Neutrophil (primary cell): ENCODE measurements around the gene STARD5.

Experiments used
- H3K27ac ChIP-seq: fragments of 200-600 bp; sonication (generic); 2 replicates; pipeline ENCODE4 v1.5.1; 2016; ENCODE audit warnings: mild to moderate bottlenecking, moderate library complexity
- H3K27me3 ChIP-seq: fragments of 200-600 bp; sonication (generic); 2 replicates; pipeline ENCODE4 v1.6.0; 2016; ENCODE audit warnings: mild to moderate bottlenecking
- H3K36me3 ChIP-seq: fragments of 200-600 bp; sonication (generic); 2 replicates; pipeline ENCODE4 v1.5.1; 2017
- H3K4me1 ChIP-seq, 2 experiments: fragments of 200-600 bp in 1 of 2; sonication (generic) in 1 of 2; 1 replicate in 1 of 2; 2 replicates in 1 of 2; pipeline versions ENCODE4 v1.5.1 to v1.6.1; 2013 to 2016; ENCODE audit warnings: low read depth in 1 of 2, low read length in 1 of 2, mild to moderate bottlenecking in 1 of 2, moderate library complexity in 1 of 2; ENCODE audit not compliant: control insufficient read depth in 1 of 2, insufficient read depth in 1 of 2
- H3K4me3 ChIP-seq, 2 experiments: fragments of 200-600 bp in 1 of 2; sonication (generic) in 1 of 2; 1 replicate in 1 of 2; 2 replicates in 1 of 2; pipeline ENCODE4 v1.5.1; 2013 to 2016; ENCODE audit warnings: low read depth in 1 of 2, low read length in 1 of 2, mild to moderate bottlenecking in 1 of 2, moderate library complexity in 1 of 2
- H3K9me3 ChIP-seq: fragments of 200-600 bp; sonication (generic); 2 replicates; pipeline ENCODE4 v1.5.1; 2016
- CTCF ChIP-seq: fragments of 200-600 bp; sonication (generic); IDR thresholded peaks from 2 replicates; pipeline ENCODE4 v1.5.1; 2016; ENCODE audit warnings: antibody characterized with exemption

The STARD5 gene

DNA sequence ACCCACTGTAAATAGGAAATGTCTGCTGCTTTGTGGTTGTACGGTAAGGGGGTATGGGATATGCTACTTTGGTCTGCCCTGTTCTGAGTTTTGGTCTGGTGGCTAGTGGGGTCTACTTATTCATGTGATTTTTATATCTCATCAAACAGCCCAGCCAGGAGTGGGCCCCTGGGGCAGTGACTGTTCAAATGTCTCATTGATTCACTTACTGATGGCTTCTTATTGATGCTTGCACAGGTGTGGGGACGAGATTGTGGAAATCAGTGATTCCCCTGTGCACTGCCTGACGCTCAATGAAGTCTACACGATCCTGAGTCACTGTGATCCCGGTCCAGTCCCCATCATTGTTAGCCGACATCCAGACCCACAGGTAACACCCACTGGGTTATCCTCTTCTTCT lies 38.5 kb downstream of the STARD5 start:
- no peaks in the 10 kb centered on the region for H3K36me3 ChIP-seq

GRCh38 chr15:81284256-81285031 lies 39.5 kb downstream of the STARD5 start:
- no peaks in the 10 kb centered on the region for H3K27me3 ChIP-seq
- no peaks in the 10 kb centered on the region for H3K9me3 ChIP-seq
- H3K36me3 ChIP-seq: no peaks in the 10 kb centered on the region
- H3K4me3 ChIP-seq: no peak overlapping the region
- TF ChIP-seq CTCF: no peak
- peaks cover 34 to 47% of the 10 kb centered on the region in 2 experiments for H3K4me1 ChIP-seq
- peak overlapping the region; percentile 72 for H3K27ac ChIP-seq

More for the DNA sequence above, 38.5 kb downstream of the STARD5 start:
- no peak for TF ChIP-seq CTCF
- Histone ChIP-seq H3K27me3 (no peaks in the 10 kb centered on the region), H3K4me3 (no peak overlapping the region), H3K27ac (peak overlapping the region; percentile 72), H3K9me3 (no peaks in the 10 kb centered on the region), H3K4me1 (peaks cover 34 to 47% of the 10 kb centered on the region in 2 experiments)

- Histone ChIP-seq H3K27ac (no peak overlapping the region), H3K4me3 (no peak overlapping the region), H3K27me3 (no peaks in the 10 kb centered on the region), H3K36me3 (no peaks in the 10 kb centered on the region), H3K4me1 (peaks cover 33 to 40% of the 10 kb centered on the region in 2 experiments), H3K9me3 (no peaks in the 10 kb centered on the region)
- TF ChIP-seq CTCF: no peak
Observed at GRCh38 chr15:81282911-81283310, 41.0 kb downstream of the STARD5 start.

DNA sequence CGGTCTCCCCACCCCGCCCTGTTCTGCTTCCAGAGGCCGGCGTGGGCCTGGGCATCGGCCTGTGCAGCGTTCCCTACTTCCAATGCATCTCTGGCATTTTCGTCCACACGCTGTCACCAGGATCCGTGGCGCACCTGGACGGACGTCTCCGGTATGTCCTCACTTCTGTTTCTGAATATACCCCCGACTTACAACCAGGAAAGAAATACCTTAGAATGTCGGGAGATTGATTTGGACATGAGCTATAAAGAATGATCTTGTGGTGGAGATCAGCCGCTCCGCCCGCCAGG lies 41.4 kb downstream of the STARD5 start:
- H3K27me3 ChIP-seq: no peaks in the 10 kb centered on the region
- no peaks in the 10 kb centered on the region for H3K9me3 ChIP-seq
- TF ChIP-seq CTCF: no peak
- no peak overlapping the region for H3K4me3 ChIP-seq
- peaks cover 30 to 36% of the 10 kb centered on the region in 2 experiments for H3K4me1 ChIP-seq
- no peak overlapping the region for H3K27ac ChIP-seq
- H3K36me3 ChIP-seq: no peaks in the 10 kb centered on the region

- H3K9me3 ChIP-seq: no peaks in the 10 kb centered on the region
- H3K4me3 ChIP-seq: no peak overlapping the region
- no peaks in the 10 kb centered on the region for H3K36me3 ChIP-seq
- H3K27me3 ChIP-seq: no peaks in the 10 kb centered on the region
- TF ChIP-seq CTCF: no peak
- H3K27ac ChIP-seq: no peak overlapping the region
- peaks cover 25 to 30% of the 10 kb centered on the region in 2 experiments for H3K4me1 ChIP-seq
Observed at GRCh38 chr15:81281766-81282605, 42.0 kb downstream of the STARD5 start.
